ENCODE measurements around the gene MMP7.

DNA sequence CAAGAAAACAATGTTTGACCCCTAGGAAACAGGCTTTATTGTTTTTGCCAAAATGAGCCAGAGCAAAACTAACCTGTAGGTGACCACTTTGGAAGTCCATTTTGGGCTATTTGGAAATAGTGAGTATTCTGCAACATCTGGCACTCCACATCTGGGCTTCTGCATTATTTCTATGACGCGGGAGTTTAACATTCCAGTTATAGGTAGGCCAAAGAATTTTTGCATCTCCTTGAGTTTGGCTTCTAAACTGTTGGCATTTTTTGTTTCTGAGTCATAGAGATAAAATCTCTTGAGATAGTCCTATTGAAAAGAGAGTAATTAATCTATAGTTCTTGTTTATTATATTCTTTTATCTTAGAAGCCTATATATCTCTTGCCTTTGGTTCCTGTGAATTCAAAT lies 2.9 kb downstream of the MMP7 start:
- TF ChIP-seq, protein P1, sequence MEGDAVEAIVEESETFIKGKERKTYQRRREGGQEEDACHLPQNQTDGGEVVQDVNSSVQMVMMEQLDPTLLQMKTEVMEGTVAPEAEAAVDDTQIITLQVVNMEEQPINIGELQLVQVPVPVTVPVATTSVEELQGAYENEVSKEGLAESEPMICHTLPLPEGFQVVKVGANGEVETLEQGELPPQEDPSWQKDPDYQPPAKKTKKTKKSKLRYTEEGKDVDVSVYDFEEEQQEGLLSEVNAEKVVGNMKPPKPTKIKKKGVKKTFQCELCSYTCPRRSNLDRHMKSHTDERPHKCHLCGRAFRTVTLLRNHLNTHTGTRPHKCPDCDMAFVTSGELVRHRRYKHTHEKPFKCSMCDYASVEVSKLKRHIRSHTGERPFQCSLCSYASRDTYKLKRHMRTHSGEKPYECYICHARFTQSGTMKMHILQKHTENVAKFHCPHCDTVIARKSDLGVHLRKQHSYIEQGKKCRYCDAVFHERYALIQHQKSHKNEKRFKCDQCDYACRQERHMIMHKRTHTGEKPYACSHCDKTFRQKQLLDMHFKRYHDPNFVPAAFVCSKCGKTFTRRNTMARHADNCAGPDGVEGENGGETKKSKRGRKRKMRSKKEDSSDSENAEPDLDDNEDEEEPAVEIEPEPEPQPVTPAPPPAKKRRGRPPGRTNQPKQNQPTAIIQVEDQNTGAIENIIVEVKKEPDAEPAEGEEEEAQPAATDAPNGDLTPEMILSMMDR (conservative IDR thresholded peaks at IDR 0.05 in 1 of 2, IDR thresholded peaks at IDR 0.05 in 1 of 2; ENCODE audit: low read depth in 1 of 2, low read length in 2 of 2), result no peak
- TF ChIP-seq EZH2 (IDR thresholded peaks at IDR 0.05; ENCODE audit: low read length, missing control alignments), result no peak
